ELF-1 (cell line): ENCODE results near the gene C19orf85.
"Not testable (repeated sequence)": the region's sequence is repeated elsewhere in the genome, so short reads cannot be mapped to it uniquely, and the experiment has no call there.

Experiments
- DNase-seq: peaks from one replicate; pipeline ENCODE4 v3.0.0-alpha.2; 2016; ENCODE audit warnings: low read depth, low spot score

The C19orf85 gene

GRCh38 chr19:55464662-55465054, at the start of gene C19orf85:
Gene C19orf85, minus strand, starts transcription at chr19:55464751. Its CDS starts 197 bp downstream, at chr19:55464554.
- DNase-seq, result peak; percentile 76

- DNase-seq, result no peak
These were observed 43.6 kb upstream of the C19orf85 start for GRCh38 chr19:55508120-55508519.

GRCh38 chr19:55504981-55505380, 40.4 kb upstream of the C19orf85 start:
- DNase-seq, result no peak

- no peak for DNase-seq
These were observed 39.7 kb upstream of the C19orf85 start for GRCh38 chr19:55504252-55504603.

- peak; percentile 94 for DNase-seq
These were observed 39.1 kb upstream of the C19orf85 start for GRCh38 chr19:55503502-55504251.

- no peak for DNase-seq
These were observed 38.6 kb upstream of the C19orf85 start for GRCh38 chr19:55503157-55503501.

GRCh38 chr19:55502197-55502952, 37.8 kb upstream of the C19orf85 start:
- DNase-seq, result no peak

- no peak for DNase-seq
These were observed 35.9 kb upstream of the C19orf85 start for GRCh38 chr19:55500368-55500952.

- no peak for DNase-seq
These were observed 33.8 kb upstream of the C19orf85 start for GRCh38 chr19:55498246-55498840.

- DNase-seq, result no peak
These were observed 33.2 kb upstream of the C19orf85 start for GRCh38 chr19:55497763-55498162.

- not testable (repeated sequence) for DNase-seq
These were observed 32.3 kb upstream of the C19orf85 start for GRCh38 chr19:55496820-55497219.

- DNase-seq, result peak; percentile 95
These were observed 31.2 kb upstream of the C19orf85 start for GRCh38 chr19:55495646-55496349.

GRCh38 chr19:55494172-55494761, 29.7 kb upstream of the C19orf85 start:
- DNase-seq, result no peak

GRCh38 chr19:55493645-55494171, 29.2 kb upstream of the C19orf85 start:
- no peak for DNase-seq

- no peak for DNase-seq
These were observed 28.6 kb upstream of the C19orf85 start for GRCh38 chr19:55493052-55493644.

GRCh38 chr19:55492362-55492944, 27.9 kb upstream of the C19orf85 start:
- DNase-seq, result no peak

- no peak for DNase-seq
These were observed 27.2 kb upstream of the C19orf85 start for GRCh38 chr19:55491546-55492360.

- no peak for DNase-seq
These were observed 26.2 kb upstream of the C19orf85 start for GRCh38 chr19:55490478-55491432.
